B cell (primary cell): ENCODE data around the gene EPN1. TPM values are rescaled to one million over a fixed set of nuclear protein-coding genes. Genes with fewer than 3 reads are reported as not detected.
A peak's percentile ranks its signal among the peaks of the same experiment; 100 is the strongest.

Experiments used
- ATAC-seq: fragments of 200-7000 bp; cut with Tn5 transposase; one replicate; pipeline ENCODE4 v1.10.0; 2021; ENCODE audit warnings: low read depth, mild to moderate bottlenecking, moderate number of reproducible peaks, moderate library complexity
- CTCF ChIA-PET: fragments of 350-600 bp; sonication (Branson Sonifier 250); formaldehyde crosslinking; loops from one replicate; lab custom pipeline; 2021; ENCODE audit warnings: antibody characterized with exemption, inconsistent platforms; lab: Charles Lee
- POLR2A ChIA-PET: fragments of 350-600 bp; sonication (Branson Sonifier 250); formaldehyde crosslinking; loops from one replicate; lab custom pipeline; 2021; ENCODE audit warnings: antibody characterized with exemption; lab: Charles Lee
- DNase-seq: peaks from one replicate; pipeline ENCODE4 v3.0.0; 2013
- H2AFZ ChIP-seq: 2 replicates; pipeline ENCODE4 v1.6.1; 2012; ENCODE audit warnings: mild to moderate bottlenecking, low read depth, low read length; ENCODE audit not compliant: insufficient read depth, poor library complexity, severe bottlenecking
- H3K27ac ChIP-seq, 2 donors: 1 replicate in 1 of 2; 2 replicates in 1 of 2; pipeline ENCODE4 v1.5.1; 2012 to 2013; ENCODE audit warnings: low read length in 2 of 2, mild to moderate bottlenecking in 2 of 2, moderate library complexity in 1 of 2
- H3K27me3 ChIP-seq, 4 experiments: fragments of 200-600 bp in 1 of 4; sonication (generic) in 1 of 4; replicated peaks in 1 of 4; 1 replicate in 2 of 4; 2 replicates in 2 of 4; pipeline versions ENCODE4 v1.6.1 to v1.7.0; 2013 to 2016; ENCODE audit warnings: low read length in 3 of 4, mild to moderate bottlenecking in 2 of 4, mixed read lengths in 1 of 4, moderate library complexity in 1 of 4; ENCODE audit not compliant: insufficient read depth in 4 of 4, control insufficient read depth in 3 of 4; ENCODE audit errors: control extremely low read depth in 1 of 4
- H3K36me3 ChIP-seq, 2 experiments: replicated peaks in 1 of 2; 1 replicate in 1 of 2; 2 replicates in 1 of 2; pipeline versions ENCODE4 v1.6.1 to v1.7.1; 2013; ENCODE audit warnings: low read length in 1 of 2; ENCODE audit not compliant: insufficient read depth in 2 of 2, control insufficient read depth in 1 of 2; ENCODE audit errors: control extremely low read depth in 1 of 2, extremely low read depth in 1 of 2
- H3K4me1 ChIP-seq, 2 donors: fragments of 200-600 bp in 1 of 2; sonication (generic) in 1 of 2; 1 replicate in 1 of 2; 2 replicates in 1 of 2; pipeline versions ENCODE4 v1.5.1 to v1.6.1; 2013 to 2017; ENCODE audit warnings: low read length in 2 of 2; ENCODE audit not compliant: control insufficient read depth in 2 of 2, insufficient read depth in 2 of 2
- H3K4me2 ChIP-seq: replicated peaks from 2 replicates; pipeline ENCODE3; 2012; ENCODE audit warnings: mild to moderate bottlenecking, low read depth, low read length; ENCODE audit not compliant: poor library complexity, severe bottlenecking
- H3K4me3 ChIP-seq, 5 experiments: fragments of 200-600 bp in 1 of 5; sonication (generic) in 1 of 5; 1 replicate in 3 of 5; 2 replicates in 2 of 5; pipeline versions ENCODE4 v1.5.1 to v1.7.0; 2011 to 2016; ENCODE audit warnings: low read length in 4 of 5, mild to moderate bottlenecking in 4 of 5, low read depth in 2 of 5, control low read depth in 1 of 5, moderate library complexity in 1 of 5; ENCODE audit not compliant: insufficient read depth in 1 of 5; ENCODE audit errors: control extremely low read depth in 1 of 5, extremely low read depth in 1 of 5
- H3K79me2 ChIP-seq: fragments of 200-600 bp; sonication (generic); one replicate; pipeline ENCODE4 v1.6.0; 2016; ENCODE audit warnings: low read length; ENCODE audit not compliant: control insufficient read depth, insufficient read depth
- H3K9ac ChIP-seq: fragments of 200-600 bp; sonication (generic); 2 replicates; pipeline ENCODE4 v1.6.1; 2017; ENCODE audit warnings: mild to moderate bottlenecking, low read length, moderate library complexity
- H3K9me3 ChIP-seq, 3 donors: one replicate each; pipeline versions ENCODE4 v1.6.1 to v1.7.1; 2013; ENCODE audit warnings: low read length in 2 of 3; ENCODE audit not compliant: control insufficient read depth in 2 of 3, insufficient read depth in 1 of 3; ENCODE audit errors: control extremely low read depth in 1 of 3
- H4K20me1 ChIP-seq: 2 replicates; pipeline ENCODE4 v1.6.0; 2012; ENCODE audit warnings: mild to moderate bottlenecking, low read length; ENCODE audit not compliant: insufficient read depth, control insufficient read depth, poor library complexity, severe bottlenecking
- H3K27ac Mint-ChIP-seq: one replicate; pipeline ENCODE4 v1.8.0; 2021; ENCODE audit warnings: mixed read lengths
- H3K27me3 Mint-ChIP-seq: one replicate; pipeline ENCODE4 v1.8.0; 2021; ENCODE audit warnings: mixed read lengths
- H3K4me1 Mint-ChIP-seq: one replicate; pipeline ENCODE4 v1.8.0; 2021; ENCODE audit warnings: mixed read lengths
- H3K4me3 Mint-ChIP-seq: one replicate; pipeline ENCODE4 v1.8.0; 2021; ENCODE audit warnings: mixed read lengths
- H3K9me3 Mint-ChIP-seq: one replicate; pipeline ENCODE4 v1.8.0; 2022; ENCODE audit warnings: mixed read lengths; ENCODE audit not compliant: insufficient read depth
- EZH2 ChIP-seq: IDR thresholded peaks from 2 replicates; pipeline ENCODE4 v1.6.1; 2012; ENCODE audit warnings: borderline replicate concordance, low read depth, mild to moderate bottlenecking, moderate library complexity, low read length; ENCODE audit not compliant: insufficient read depth, poor library complexity, severe bottlenecking
- WGBS: methylation state at CpG from one replicate; pipeline ENCODE4 v1.1.5; 2013; ENCODE audit warnings: missing lambda C conversion rate; ENCODE audit not compliant: insufficient coverage; 5-methylcytosine and 5-hydroxymethylcytosine counted together
- intact Hi-C: fragments of 100-400 bp; cut with micrococcal nuclease; formaldehyde crosslinking; loops from one replicate; pipeline ENCODE4 v1.10.0; 2022
- polyA plus RNA-seq: library from polyadenylated mRNA; depleted of rRNA; stranded (reverse); fragments of >200 nt; gene quantifications from 2 replicates; pipeline ENCODE4 v1.2.3, GENCODE V29; 2012
- total RNA-seq, 2 donors: library from RNA; stranded (reverse); fragments of 120-200 nt in 1 of 2; gene quantifications; 1 replicate in 1 of 2; 2 replicates in 1 of 2; pipeline versions ENCODE4 v1.2.3 to v1.2.4, GENCODE V29; 2013 to 2022
- TF ChIP-seq, protein P1 (sequence below): fragments of 200-600 bp; IDR thresholded peaks from one replicate; pipeline ENCODE4 v1.8.0; 2022; ENCODE audit warnings: antibody characterized with exemption, mild to moderate bottlenecking

Gene EPN1
- total and polyA plus RNA-seq, 2 donors (not counting 1 experiment from before 2014, with no cell fraction given): 54.4 to 63.9 TPM

DNA sequence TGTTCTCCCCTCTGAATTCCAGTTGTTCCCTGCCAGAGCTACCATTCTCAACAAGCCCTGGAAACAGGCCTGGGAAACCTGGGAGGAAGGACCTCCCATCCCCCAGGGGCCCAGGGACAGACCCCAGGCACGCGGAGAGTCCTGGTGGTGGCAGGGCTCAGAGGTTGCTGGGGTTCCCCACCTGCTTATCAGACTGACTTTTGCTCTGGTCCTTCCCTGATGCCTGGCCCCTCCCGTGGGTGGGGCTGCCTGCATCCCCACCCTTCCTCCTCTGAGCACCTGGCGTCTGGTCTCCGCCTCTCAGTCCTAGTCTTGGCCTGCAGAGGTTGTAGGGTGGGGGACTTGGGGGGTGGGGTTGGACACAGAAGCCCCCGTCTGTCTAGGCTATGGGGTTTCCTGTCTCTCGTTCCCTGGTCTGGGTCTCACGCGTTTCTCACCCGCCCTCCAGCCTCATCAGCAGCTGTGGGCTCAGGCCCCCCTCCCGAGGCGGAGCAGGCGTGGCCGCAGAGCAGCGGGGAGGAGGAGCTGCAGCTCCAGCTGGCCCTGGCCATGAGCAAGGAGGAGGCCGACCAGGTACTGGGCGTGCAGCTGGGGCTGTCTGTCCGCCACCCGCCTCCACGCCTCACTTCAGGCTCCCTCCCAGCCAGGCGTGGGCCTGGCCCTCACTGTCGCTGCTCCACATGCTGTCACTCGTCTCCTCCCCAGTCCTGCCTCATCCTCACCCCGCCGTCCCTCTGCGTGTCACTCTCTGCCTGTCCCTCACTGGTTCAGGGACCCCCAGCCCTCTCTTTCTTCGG, 13.6 kb downstream of the EPN1 start:
- ChIA-PET POLR2A (no interaction called here), CTCF (no interaction called here)
- H4K20me1 ChIP-seq: peaks cover 91% of the 10 kb centered on the region
- peak overlapping the region; percentile 56 for H3K27ac Mint-ChIP-seq
- H3K4me3 ChIP-seq: no peak overlapping the region
- peak; percentile 52 for DNase-seq
- H3K9me3 Mint-ChIP-seq: no peaks in the 10 kb centered on the region
- H3K27me3 Mint-ChIP-seq: no peaks in the 10 kb centered on the region
- WGBS: 78% methylated on average over 23 of the region's 27 CpGs
- H3K79me2 ChIP-seq: peaks cover 67% of the 10 kb centered on the region
- H3K9me3 ChIP-seq: no peaks in the 10 kb centered on the region
- peak; percentile 51 for ATAC-seq
- H3K4me2 ChIP-seq: peak overlapping the region; percentile 39
- H3K4me1 Mint-ChIP-seq: peaks cover 37% of the 10 kb centered on the region
- peaks cover 9 to 30% of the 10 kb centered on the region in 2 donors for H3K4me1 ChIP-seq
- TF ChIP-seq, protein P1, sequence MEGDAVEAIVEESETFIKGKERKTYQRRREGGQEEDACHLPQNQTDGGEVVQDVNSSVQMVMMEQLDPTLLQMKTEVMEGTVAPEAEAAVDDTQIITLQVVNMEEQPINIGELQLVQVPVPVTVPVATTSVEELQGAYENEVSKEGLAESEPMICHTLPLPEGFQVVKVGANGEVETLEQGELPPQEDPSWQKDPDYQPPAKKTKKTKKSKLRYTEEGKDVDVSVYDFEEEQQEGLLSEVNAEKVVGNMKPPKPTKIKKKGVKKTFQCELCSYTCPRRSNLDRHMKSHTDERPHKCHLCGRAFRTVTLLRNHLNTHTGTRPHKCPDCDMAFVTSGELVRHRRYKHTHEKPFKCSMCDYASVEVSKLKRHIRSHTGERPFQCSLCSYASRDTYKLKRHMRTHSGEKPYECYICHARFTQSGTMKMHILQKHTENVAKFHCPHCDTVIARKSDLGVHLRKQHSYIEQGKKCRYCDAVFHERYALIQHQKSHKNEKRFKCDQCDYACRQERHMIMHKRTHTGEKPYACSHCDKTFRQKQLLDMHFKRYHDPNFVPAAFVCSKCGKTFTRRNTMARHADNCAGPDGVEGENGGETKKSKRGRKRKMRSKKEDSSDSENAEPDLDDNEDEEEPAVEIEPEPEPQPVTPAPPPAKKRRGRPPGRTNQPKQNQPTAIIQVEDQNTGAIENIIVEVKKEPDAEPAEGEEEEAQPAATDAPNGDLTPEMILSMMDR: no peak
- no peak for TF ChIP-seq EZH2
- no peak overlapping the region for H2AFZ ChIP-seq
- peak overlapping the region; percentile 6 to 23 for H3K27ac ChIP-seq
- intact Hi-C loops: no loop called here
- H3K36me3 ChIP-seq: peaks cover 0 to 90% of the 10 kb centered on the region in 2 experiments
- no peak overlapping the region for H3K9ac ChIP-seq
- H3K4me3 Mint-ChIP-seq: no peak overlapping the region
- H3K27me3 ChIP-seq: no peaks in the 10 kb centered on the region

GRCh38 chr19:55689411-55690108, 14.5 kb downstream of the EPN1 start:
- TF ChIP-seq EZH2: no peak
- TF ChIP-seq, protein P1: no peak
- Histone ChIP-seq H3K4me2 (no peak overlapping the region), H3K9ac (no peak overlapping the region), H3K9me3 (no peaks in the 10 kb centered on the region), H3K27me3 (no peaks in the 10 kb centered on the region), H2AFZ (no peak overlapping the region), H3K36me3 (peaks cover 0 to 89% of the 10 kb centered on the region in 2 experiments), H3K27ac (no peak overlapping the region), H3K79me2 (peaks cover 58% of the 10 kb centered on the region), H3K4me1 (peaks cover 9 to 30% of the 10 kb centered on the region in 2 donors), H3K4me3 (no peak overlapping the region), H4K20me1 (peaks cover 82% of the 10 kb centered on the region)
- Mint-ChIP-seq H3K27me3 (no peaks in the 10 kb centered on the region), H3K9me3 (no peaks in the 10 kb centered on the region), H3K4me1 (peaks cover 33% of the 10 kb centered on the region), H3K4me3 (no peak overlapping the region), H3K27ac (no peak overlapping the region)
- ChIA-PET POLR2A (no interaction called here), CTCF (no interaction called here)
- no peak for ATAC-seq
- no peak for DNase-seq
- intact Hi-C loops: no loop called here
- WGBS: 99% methylated on average over 32 of the region's 35 CpGs
